GM21528 (cell line): ENCODE measurements around the gene NBEA.
A peak's percentile ranks its signal among the peaks of the same experiment; 100 is the strongest.

Source experiments
- ATAC-seq: cut with Tn5 transposase; IDR thresholded peaks from one replicate; pipeline ENCODE4 v1.9.1; 2021; ENCODE audit warnings: mild to moderate bottlenecking, moderate library complexity; ENCODE audit not compliant: unreplicated experiment, low FRiP score

The NBEA gene

DNA sequence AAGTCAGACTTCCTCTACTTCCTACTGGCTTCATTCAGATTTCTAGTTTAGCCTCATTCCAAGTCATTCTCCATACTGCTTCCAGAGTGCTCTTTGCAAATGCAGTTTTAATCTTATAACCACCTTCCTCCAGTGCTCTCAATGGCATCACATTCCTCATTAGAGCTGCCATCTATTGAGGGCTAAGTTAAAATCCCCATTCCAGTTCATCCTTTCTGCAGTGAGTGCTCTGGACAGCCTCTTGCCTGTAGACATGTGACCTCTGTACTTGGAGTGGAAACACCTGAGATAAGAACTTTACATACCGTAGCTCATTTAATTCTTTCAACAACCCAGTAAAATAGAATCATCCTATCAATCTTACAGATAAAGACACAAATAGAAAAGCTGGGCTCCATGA, 592.3 kb downstream of the NBEA start:
- no peak for ATAC-seq

DNA sequence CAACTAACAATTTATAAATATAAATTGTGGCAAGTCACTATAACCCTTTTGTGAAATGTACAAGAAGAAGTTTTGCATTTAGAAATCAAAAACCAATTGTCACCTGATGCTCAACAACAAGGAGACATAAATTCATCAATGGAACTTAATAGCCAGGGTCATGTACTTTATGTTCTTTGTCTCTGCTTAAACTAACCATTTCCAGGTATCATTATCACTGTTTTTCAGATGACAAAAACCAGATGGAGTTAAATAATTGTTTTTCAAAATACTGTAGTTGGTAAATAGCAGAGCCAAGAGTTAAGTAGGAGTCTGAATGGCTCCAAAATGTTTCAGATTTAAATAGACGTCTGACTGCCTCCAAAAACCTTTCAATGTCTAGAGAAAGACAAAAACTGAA, 606.7 kb downstream of the NBEA start:
- no peak for ATAC-seq

DNA sequence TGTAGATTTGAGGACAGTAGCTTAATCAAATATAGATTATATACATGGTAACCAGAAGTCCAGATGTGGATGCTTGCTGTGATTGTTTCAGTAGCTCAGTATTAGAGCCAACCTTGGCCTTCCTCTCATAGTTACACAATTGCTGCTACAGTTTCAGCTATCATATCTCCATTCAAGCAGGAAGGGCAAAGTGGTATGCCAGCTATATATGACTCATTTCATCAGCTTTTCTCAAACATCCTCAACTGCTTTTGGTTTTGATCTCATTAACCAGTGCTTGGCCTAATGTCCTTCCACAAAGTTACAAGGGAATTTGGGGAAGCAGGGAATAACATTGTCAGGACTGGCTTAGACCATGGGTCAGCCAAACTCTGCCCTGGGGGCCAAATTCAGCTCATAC, 607.4 kb downstream of the NBEA start:
- peak; percentile 58 for ATAC-seq

DNA sequence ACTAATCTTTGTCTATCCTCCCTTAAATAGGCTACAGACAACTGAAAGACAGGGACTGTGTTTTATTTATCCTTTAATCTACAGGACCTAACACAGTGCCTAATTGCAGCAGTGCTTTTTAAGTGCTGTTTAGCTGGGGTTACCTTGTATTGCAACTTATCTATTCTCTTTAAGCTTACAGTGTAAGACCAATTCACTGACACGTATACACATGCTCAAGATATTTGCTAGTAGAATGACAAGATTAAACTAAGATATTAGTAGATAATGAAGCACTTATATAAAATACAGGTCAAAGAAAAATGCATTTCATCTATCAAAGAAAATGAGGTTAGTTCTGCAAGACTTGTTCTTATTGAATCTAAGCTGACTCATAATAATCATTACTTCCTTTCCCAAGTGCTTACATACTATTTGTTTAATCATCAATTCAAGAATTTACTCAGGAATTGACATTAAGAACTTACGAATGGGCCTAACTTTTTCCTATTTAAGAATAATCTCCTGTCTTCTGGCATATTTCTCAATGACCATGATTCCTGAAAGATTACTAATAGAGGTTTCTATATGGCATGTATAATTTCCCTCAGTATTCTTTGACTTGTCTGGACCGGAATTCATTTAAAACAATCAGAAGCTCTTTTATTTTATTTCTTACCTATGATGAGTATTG, 610.2 kb downstream of the NBEA start:
- no peak for ATAC-seq

DNA sequence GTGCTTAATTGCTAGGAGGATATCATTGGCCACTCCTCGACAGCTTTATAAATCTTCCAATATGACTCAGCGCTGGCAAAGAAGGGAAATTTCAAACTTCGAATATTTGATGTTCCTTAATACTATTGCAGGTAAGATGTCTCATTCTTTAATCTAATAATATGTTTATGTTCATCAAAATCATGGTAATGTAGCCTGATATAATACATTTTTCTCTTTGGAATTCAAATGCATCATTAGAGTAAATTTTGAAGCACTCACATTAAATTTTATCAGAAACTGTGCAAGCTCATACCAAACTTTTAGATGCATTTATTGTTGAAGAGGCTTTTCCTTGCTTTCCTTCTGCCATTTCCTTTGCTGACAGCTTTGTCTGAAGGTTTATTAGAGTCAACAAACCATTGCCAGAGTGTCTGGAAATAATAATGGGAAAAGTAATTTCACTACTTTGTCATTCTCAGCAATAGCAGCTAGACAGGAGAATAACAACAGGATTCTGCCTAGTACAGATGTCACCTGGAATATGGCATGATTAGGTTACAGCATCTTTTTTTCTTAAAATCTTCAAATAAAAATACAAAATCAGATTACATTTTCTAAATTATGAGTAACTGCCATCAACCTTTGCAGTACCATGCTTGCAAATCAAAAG, 613.0 kb downstream of the NBEA start:
- ATAC-seq = no peak

DNA sequence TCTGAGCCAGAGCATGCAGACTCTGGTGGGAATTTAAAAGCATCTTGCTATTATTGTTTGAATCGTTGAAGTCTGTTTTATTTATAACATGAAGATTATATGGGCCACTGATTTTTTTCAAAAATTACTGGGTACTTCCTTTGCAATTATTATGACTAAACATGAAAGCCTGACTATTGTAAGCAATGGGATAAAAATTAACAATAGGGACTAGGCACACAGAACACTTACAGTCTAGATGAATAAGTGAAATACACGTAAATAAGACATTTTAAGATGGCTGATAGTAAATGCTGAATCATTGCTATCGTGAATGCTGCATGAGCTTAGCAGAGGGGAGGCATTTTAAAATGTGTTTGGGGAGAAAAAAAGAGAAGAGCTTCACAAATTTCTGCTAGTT, 615.4 kb downstream of the NBEA start:
- ATAC-seq = no peak

DNA sequence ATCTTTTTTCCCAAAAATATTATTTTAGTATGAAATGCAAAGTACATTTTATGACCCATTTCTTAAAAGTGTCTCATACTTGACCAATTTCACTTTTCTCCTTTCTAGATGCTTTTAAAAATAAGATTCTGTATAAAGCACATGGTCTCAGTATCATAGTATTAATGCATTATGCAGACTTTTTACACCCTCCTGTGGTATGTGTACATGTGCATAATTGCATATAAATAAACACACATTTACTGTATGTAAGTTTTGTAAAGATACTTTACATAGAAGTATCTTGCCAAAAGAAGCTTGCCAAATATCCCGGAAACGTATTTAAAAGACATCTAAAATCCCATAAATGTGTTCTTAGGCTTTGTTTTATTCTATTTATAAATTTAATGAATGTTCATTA, 619.5 kb downstream of the NBEA start:
- no peak for ATAC-seq

DNA sequence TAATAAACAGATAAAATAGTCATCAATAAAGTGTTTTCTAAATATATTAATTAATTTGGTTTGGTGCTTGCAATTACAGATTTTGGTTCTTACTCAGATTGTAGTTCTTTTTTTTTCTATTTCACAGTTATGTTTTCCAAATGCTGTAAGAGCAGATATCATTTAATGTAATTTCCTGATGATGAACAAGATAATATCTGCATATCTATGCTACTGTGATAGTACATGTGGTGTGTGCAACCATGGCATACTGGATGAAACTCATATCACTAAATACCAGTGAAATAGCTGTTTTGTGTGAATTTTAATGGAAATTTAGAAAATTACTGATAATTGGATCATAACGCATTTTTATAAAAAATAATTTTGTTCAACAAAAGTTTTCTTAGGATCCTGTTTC, 623.2 kb downstream of the NBEA start:
- no peak for ATAC-seq

DNA sequence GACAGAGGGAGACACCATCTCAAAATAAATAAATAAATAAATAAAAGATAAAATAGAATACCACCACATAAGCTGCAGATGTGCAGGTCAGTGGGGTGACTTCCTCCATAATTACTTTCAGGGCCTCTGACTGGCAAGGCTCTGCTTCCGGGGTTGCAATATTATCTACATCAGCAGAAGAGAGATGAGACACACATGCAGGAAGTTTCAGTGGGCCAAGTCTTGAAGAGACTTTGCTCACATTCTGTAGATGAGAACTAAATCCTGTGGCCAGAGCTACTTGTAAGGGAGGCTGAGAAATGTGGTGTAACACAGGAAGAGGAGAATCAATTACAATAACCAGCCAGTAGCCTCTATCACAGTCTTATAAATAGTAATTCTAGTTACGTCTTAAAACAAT, 624.3 kb downstream of the NBEA start:
- ATAC-seq = no peak

DNA sequence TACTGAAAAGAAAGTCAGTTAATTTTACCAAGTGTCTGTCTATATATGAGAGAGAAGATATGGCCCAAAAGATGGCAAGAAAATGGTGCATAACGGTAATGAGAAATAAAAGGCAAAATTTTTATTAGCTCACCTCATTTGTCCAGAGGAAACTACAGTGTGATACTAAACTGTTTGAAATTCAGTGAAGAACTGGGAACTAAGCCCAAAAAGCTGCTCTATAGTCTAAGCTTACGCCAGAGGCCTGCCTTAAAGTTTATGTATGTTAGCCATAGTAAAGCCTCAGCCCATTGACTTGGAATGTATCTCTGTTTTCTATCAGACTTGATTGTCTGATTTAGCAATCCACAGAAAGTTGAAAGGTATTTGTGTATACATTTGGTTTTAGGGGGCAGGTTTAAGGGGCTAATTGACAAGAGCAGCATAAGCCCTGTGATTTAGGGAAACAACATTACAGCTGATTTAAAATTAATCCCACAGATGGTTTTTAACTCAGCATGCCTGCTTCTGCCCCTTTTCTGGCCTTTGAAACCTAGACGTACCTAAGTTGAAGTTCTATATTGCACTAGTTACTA, 625.4 kb downstream of the NBEA start:
- no peak for ATAC-seq

DNA sequence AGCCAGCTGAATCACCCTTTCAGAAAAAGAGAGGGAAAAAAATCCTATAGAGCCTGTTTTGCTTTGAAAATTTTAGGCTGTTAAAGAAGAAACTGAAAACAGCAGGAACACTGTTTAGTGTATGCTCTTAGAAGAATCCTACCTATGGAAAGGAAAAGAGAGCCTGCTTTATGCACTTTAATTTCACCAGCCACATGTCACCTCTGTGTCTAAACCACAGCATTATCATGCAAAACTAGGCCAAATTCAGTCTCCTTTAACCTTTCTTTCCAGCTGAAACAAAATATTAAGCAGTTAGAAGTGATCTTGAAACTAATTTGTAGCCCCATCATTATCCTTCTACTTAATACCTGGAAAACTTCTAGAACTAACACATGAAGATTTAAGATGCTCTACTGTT, 631.6 kb downstream of the NBEA start:
- ATAC-seq = no peak

DNA sequence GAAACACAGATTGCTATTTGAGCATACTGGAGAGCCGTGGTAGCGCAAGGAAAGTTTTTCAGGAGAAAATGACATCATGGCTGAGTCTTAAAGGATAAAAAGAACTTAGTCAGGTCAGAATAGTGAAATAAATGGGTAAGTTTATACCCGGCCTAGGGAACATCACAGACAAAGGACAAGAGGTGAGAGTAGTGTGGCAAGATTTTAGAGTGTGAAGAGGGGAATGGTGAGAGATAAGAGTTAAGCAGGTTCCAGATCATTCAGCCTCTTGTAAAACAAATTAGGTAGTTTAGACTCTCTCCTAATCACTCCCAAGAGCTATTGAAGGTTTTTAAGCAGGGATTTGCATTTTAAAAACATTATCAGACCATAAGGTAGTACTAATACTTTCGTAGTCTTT, 650.4 kb downstream of the NBEA start:
- ATAC-seq = no peak

DNA sequence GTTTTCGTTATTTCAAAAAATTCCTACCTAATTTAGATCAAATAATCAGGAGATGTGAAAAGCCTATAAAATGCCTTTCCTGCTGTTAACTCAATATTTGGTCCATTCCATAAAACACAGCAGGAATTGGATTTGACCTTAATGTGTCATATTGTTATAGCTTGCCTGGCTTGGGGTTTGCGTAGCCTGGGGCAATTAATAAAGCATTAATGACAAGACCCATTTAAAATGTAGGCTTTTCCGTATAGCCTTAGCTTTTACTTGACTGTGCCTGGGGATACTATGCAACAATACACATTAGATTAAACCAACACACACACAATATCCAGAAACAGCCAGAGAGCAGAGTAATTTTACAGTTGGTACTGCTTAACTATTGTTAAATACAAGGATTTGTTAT, 651.6 kb downstream of the NBEA start:
- ATAC-seq = no peak

DNA sequence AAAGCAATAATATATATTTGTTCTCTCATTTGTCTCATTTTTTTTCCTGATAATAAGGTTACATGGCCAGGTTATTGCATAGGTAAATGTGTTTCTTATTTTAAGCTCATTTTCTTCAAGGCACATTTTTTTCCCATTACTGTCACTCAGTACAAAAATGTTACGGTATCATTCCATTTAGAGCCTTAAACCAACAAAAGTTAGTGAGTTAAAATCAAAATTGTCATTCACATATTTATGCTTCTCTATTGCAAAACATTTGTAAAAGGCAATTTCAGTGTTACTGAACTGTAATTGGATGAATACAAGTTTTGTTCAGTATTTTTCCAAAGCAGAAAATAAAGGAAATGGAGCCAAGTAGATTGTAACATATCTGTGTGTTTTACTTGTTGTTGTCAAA, 652.0 kb downstream of the NBEA start:
- ATAC-seq = no peak

DNA sequence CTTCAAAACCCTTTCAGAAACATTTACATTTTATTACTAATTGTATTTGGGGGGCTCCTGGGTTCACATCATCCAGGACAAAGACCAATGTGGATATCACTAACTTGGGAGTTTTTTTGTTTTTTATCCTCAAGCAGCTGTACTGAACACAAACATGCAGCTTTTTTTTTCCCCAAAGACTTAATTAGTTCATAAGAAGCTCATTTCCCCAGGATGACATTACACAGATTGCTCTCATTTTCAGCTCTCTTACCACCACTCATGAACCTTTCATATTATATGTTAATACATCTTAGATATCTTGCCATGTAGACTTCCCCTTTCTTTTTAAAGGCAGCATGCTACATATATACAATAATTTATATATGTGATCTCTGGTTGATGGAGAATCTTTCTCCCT, 653.1 kb downstream of the NBEA start:
- no peak for ATAC-seq

DNA sequence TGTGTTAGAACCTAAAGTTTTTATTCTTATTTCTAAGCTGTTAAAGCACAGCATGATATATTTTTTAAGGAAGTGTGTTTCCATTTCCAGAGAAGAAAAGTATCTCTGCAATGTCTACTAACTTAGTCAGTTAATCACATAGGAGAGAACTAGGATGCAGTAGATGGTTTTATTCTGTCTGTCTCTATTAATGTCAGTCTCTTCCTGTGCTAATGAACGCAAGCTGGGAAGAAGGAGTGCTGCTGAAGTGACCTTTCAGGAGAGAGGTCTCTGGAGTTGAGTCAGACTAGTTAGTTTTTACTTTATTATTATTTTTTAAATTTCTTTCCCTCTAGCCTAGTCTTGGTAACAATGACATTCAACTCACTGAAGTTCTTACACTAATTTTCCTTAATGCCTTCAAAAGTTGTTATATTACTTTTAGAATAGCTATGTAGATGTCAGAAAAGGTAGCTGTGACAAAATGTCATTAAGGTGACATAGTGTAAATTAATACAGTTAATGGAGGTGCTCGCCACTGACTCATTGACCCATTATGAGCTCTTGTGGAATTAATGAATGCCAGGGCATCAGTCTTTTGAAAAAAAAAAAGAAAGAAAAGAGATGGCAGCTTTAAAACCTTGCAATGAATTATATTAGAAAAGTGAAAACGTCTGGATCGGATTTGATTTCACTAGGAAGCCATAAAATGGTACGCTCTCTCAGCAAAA, 654.4 kb downstream of the NBEA start:
- ATAC-seq = no peak

DNA sequence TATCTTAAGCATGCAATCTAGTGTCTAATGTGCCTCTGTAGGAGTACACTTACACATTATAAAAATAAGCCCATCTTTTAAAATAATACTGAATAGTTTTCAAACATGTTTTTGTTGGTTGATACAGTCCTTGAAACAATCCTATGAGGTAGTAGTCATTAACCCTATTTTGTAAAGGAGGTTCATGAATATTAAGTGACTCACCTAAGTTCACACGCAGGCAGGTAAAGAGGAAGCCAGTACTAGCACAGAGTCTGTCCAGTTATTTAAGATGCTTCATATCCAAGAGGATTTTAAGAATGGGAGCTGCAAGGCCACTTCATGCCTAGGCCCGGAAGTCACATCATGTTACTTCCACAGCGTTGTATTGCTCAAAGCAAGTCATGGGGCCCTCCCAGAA, 655.4 kb downstream of the NBEA start:
- no peak for ATAC-seq

DNA sequence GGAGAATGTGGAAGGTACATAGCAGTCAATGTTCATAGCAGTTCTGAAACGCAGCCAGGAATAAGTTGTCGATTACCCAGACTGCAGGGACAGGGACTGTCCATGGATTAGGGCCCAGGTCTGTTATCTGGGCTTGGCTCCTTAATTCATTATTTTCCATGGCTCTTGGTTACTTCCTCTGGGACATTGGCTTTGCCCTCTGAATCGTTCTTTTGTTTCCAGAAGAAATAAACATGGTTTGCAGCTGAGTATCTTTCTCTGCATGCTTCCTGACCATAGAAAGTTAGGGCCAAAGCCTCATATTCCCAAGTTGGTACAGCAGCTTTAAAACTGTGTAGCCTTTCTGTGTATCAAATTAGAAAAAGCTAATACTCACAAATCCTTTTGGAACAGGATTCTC, 656.2 kb downstream of the NBEA start:
- no peak for ATAC-seq

DNA sequence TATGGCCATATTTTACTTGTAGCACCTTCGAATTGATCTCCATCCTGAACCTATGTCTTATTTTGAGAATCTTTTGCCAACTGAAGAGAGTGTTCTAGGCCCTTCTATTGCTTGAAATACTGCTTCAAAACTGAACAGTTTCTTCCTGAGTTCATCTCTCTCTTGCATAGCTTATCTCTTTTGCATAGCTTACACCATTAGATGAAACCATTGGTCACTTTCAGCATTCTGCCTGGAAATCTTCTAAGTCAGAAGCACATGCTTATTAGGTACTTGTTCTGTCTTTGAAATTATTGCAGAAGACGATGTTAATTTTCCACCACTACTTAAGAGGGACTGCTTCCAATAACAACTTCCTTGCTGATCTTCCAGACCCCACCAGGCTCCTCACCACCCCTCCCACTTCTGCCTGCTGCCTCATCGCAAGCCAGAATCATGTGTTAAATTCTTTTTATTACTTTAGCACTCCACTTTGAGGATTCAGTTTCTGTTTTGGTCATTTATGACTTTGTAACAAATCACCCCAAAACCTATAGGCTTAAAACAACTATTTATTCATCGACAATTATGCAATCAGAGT, 656.8 kb downstream of the NBEA start:
- ATAC-seq = no peak

DNA sequence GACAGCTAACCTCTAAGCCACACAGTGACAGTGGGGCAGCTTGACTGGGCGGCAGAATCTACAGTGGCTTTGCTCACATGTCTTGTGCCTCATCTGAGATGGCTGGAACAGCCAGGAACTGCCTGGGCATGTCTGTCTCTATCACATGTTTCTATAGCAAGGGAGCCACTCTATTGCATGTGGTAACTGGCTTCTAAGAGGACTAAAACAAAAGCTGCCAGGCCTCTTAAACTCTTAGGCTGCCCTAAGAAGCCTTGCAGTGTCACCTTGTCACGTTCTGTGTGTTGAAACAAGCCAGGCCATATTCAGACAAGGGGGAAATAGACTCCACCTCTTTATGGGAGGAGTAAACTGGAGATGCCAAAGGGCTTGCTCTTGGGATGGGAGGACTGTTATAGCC, 657.3 kb downstream of the NBEA start:
- ATAC-seq = no peak

DNA sequence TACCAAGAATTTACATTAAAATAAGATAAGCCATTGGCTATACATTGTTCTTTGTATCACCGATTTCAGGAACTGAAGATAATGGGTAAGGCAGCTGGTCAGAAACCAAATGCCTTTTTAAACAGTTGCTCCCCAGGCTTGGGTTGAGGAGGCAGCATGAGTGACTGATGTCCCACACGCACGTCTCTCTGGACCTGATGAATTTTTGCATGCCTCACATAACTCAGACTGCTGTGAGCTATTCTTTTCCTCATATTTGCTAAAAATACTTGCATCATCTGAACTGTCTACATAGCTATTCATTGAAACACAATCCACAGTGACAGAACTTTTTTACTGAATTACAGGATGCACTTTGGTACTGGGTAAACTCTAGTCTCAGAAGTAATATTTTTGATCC, 658.1 kb downstream of the NBEA start:
- ATAC-seq = no peak
